ENCODE data around the gene ZW10.

Gene ZW10

GRCh38 chr11:113698515-113698914 lies 75.0 kb downstream of the ZW10 start:
- no peak for DNase-seq (ENCODE audit: low read depth in 2 of 2)

- no peak for DNase-seq (ENCODE audit: low read depth in 2 of 2)
These were observed 75.6 kb downstream of the ZW10 start for GRCh38 chr11:113697756-113698407.

- no peak for DNase-seq (ENCODE audit: low read depth in 2 of 2)
These were observed 76.4 kb downstream of the ZW10 start for GRCh38 chr11:113697111-113697510.

- no peak for DNase-seq (ENCODE audit: low read depth in 2 of 2)
These were observed 78.3 kb downstream of the ZW10 start for GRCh38 chr11:113695207-113695606.

- DNase-seq (ENCODE audit: low read depth in 2 of 2), result no peak
These were observed 79.1 kb downstream of the ZW10 start for GRCh38 chr11:113694390-113694789.

GRCh38 chr11:113693030-113693429 lies 80.5 kb downstream of the ZW10 start:
- DNase-seq (ENCODE audit: low read depth in 2 of 2), result no peak

GRCh38 chr11:113690619-113691569 lies 82.6 kb downstream of the ZW10 start:
- no peak for DNase-seq (ENCODE audit: low read depth in 2 of 2)

- no peak for DNase-seq (ENCODE audit: low read depth in 2 of 2)
These were observed 83.5 kb downstream of the ZW10 start for GRCh38 chr11:113689768-113690618.

GRCh38 chr11:113685654-113686359 lies 87.7 kb downstream of the ZW10 start:
- no peak for DNase-seq (ENCODE audit: low read depth in 2 of 2)

GRCh38 chr11:113684496-113684895 lies 89.0 kb downstream of the ZW10 start:
- DNase-seq (ENCODE audit: low read depth in 2 of 2), result no peak

- DNase-seq (ENCODE audit: low read depth in 2 of 2), result no peak
These were observed 89.9 kb downstream of the ZW10 start for GRCh38 chr11:113683481-113684046.

Measured in activated CD8-positive, alpha-beta memory T cell treated with anti-CD3 and anti-CD28 coated beads for 4 hours (primary cell).